ENCODE measurements around the gene CPOX.

CPOX gene

GRCh38 chr3:98548544-98548943, 44.9 kb downstream of the CPOX start:
- no peak overlapping the region for H3K4me3 ChIP-seq (ENCODE audit: low read depth, low read length)
- TF ChIP-seq, protein P1, sequence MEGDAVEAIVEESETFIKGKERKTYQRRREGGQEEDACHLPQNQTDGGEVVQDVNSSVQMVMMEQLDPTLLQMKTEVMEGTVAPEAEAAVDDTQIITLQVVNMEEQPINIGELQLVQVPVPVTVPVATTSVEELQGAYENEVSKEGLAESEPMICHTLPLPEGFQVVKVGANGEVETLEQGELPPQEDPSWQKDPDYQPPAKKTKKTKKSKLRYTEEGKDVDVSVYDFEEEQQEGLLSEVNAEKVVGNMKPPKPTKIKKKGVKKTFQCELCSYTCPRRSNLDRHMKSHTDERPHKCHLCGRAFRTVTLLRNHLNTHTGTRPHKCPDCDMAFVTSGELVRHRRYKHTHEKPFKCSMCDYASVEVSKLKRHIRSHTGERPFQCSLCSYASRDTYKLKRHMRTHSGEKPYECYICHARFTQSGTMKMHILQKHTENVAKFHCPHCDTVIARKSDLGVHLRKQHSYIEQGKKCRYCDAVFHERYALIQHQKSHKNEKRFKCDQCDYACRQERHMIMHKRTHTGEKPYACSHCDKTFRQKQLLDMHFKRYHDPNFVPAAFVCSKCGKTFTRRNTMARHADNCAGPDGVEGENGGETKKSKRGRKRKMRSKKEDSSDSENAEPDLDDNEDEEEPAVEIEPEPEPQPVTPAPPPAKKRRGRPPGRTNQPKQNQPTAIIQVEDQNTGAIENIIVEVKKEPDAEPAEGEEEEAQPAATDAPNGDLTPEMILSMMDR (IDR thresholded peaks at IDR 0.05; ENCODE audit: low read depth, low read length): no peak

- no peak overlapping the region for H3K4me3 ChIP-seq (ENCODE audit: low read depth, low read length)
- TF ChIP-seq, protein P1 (IDR thresholded peaks at IDR 0.05; ENCODE audit: low read depth, low read length): no peak
These were observed 47.5 kb downstream of the CPOX start for GRCh38 chr3:98545940-98546339.

DNA sequence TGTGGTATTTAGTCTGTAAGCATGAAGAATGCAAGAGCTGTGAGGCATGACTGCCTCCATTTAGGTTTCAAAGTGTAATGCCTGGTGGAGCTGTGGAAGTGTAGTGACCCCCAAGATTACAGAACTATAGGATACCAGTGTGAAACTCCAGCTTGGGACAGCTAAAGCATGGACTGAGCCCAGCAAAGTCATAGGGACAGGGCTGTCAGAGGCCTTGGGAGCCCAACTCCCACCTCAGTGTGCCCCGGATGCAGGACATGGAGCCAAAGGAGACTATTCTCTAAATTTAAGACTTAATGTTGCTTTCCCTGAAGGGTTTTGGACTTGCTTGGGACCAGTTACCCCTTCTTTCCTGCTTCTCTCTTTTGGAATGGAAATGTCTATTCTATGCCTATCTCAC, 50.8 kb downstream of the CPOX start:
- TF ChIP-seq, protein P1 (IDR thresholded peaks at IDR 0.05; ENCODE audit: low read depth, low read length): no peak
- no peak overlapping the region for H3K4me3 ChIP-seq (ENCODE audit: low read depth, low read length)

GRCh38 chr3:98541695-98542094, 51.7 kb downstream of the CPOX start:
- no peak overlapping the region for H3K4me3 ChIP-seq (ENCODE audit: low read depth, low read length)

DNA sequence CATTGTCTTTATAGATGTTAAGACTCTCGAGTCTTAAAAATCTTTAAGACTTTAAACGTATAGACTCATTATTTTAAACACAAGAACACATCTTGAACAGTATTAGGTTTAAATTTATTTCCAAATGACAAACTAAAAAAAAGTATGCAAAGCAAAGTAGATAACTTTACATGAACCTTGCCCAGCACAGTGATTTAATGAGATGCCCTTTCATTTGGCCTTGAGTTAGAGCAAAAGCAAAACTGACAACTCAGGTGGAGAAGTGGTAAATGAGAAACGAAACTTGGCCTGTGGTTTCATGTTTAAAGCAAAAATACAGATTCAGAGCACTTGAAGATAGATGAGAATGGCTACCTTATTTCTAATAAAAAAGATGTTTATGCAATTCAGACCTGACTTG, 53.1 kb downstream of the CPOX start:
- no peak overlapping the region for H3K4me3 ChIP-seq (ENCODE audit: low read depth, low read length)

More at GRCh38 chr3:98541695-98542094, 51.7 kb downstream of the CPOX start:
- TF ChIP-seq, protein P1 (IDR thresholded peaks at IDR 0.05; ENCODE audit: low read depth, low read length): no peak

GRCh38 chr3:98536456-98537017, 56.9 kb downstream of the CPOX start:
- TF ChIP-seq, protein P1 (IDR thresholded peaks at IDR 0.05; ENCODE audit: low read depth, low read length): no peak
- no peak overlapping the region for H3K4me3 ChIP-seq (ENCODE audit: low read depth, low read length)

More for the DNA sequence above, 53.1 kb downstream of the CPOX start:
- TF ChIP-seq, protein P1 (IDR thresholded peaks at IDR 0.05; ENCODE audit: low read depth, low read length): no peak

GRCh38 chr3:98534734-98535133, 58.7 kb downstream of the CPOX start:
- no peak overlapping the region for H3K4me3 ChIP-seq (ENCODE audit: low read depth, low read length)
- TF ChIP-seq, protein P1 (IDR thresholded peaks at IDR 0.05; ENCODE audit: low read depth, low read length): no peak
